ENCODE data around the gene DIAPH1.

DIAPH1 gene

DNA sequence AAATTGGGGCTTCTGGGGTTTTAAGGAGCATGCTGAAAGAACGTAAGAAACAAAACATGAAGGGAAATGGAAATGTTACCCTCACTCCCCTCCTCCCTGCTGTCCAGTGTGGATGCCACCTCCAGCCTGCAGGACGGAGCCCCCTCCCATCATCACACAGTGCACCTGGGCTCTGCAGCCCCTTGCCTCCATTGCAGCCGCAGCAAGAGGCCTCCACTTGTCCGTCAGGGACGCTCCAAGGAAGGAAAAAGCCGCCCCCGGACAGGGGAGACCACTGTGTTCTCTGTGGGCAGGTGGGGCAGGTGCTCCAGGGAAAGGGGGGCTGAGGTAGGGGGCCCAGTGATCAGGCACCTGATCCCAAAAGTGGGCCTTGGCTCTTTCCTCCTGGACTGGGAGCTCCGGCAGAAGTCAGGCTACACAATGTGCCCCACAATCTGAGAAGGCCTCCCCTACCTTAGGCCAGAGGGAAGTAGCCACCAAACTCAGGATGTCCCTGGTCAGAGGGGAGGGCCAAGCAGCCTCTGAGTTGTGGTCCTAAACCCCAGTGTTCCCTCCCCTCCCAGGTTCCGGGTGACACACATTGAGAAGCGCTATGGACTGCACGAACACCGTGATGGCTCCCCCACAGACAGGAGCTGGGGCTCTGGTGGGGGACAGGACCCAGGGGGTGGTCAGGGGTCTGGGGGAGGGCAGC is 20.7 kb upstream of the DIAPH1 start:
- DNase-seq (ENCODE audit: low spot score), result no peak

DNA sequence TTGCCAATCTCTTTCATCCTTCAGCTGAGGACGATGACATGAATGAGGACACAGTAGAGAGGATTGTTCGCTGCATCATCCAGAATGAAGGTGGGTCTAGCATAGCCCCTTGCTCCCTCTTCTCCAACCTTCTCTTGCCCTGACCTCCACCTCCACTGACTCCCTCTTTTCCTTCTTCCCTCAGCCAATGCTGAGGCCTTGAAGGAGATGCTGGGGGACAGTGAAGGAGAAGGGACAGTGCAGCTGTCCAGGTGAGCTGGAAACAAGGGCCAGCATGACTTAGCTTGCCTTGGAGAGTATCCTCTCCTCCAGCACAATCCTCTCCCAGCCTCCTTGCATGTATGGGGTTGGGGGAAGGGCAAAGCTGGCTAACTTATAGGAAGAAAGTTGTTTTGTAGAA is 20.0 kb upstream of the DIAPH1 start:
- DNase-seq (ENCODE audit: low spot score), result no peak

GRCh38 chr5:141637767-141638419 is 19.1 kb upstream of the DIAPH1 start:
- DNase-seq (ENCODE audit: low spot score), result peak; percentile 50

DNA sequence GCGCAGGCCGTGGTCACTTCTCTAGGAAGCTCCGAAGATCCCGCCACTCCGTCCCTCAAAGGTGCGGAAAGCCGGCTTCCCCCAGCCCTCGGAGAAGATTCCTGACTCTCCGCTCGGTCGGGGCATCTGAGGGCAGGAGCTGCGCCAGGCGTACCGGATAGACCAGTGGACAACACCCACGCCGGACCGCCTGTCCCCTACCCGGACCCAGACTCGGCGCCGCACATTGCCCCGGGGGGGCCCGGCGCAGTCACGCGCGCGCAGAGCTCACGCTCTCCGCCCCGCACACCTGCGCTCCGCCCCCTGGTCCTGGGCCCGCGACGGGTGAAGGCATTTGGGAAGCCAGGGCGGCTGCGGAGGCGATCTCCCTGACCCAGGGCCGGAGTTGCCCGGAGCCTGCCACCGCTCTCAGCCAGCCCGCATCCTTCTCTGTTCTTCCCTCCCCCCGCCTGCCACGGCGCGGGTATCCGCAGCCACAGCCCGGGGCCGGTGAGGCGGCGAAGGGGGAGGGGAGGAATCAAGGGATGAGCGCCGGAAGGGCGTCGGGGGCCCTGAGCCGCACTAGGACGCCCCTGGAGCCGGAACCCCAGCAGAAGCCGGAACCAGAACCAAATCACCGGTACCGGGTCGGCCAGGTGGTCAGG is 18.4 kb upstream of the DIAPH1 start:
- DNase-seq (ENCODE audit: low spot score), result no peak

GRCh38 chr5:141636413-141637122 is 17.8 kb upstream of the DIAPH1 start, which contains the start of the genes HDAC3 and RELL2:
Gene HDAC3, minus strand, starts transcription at chr5:141636849. Its CDS starts 59 bp downstream, at chr5:141636790.
Gene RELL2, plus strand, starts transcription at chr5:141636997. Its CDS starts 1,229 bp downstream, at chr5:141638226.
- peak; percentile 97 for DNase-seq (ENCODE audit: low spot score)

DNA sequence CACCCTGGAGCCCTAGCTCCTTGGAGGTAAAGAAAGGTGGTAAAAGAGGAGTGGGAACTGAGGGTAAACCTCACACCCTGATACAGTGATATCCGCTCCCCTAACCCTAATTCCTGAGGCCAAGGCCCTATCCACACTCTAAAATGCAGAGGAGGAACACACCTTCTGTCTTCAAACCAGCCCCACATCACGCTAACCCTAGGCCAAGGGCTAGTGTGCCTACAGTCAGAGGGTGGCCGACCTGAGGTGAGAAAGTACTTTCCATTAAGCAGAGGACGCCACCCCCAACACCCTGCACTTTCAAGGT is 17.3 kb upstream of the DIAPH1 start:
- DNase-seq (ENCODE audit: low spot score), result no peak

- no peak for DNase-seq (ENCODE audit: low spot score)
Measured at GRCh38 chr5:141635646-141636045, 16.8 kb upstream of the DIAPH1 start.

- no peak for DNase-seq (ENCODE audit: low spot score)
Measured at GRCh38 chr5:141634720-141635119, 15.9 kb upstream of the DIAPH1 start.

DNA sequence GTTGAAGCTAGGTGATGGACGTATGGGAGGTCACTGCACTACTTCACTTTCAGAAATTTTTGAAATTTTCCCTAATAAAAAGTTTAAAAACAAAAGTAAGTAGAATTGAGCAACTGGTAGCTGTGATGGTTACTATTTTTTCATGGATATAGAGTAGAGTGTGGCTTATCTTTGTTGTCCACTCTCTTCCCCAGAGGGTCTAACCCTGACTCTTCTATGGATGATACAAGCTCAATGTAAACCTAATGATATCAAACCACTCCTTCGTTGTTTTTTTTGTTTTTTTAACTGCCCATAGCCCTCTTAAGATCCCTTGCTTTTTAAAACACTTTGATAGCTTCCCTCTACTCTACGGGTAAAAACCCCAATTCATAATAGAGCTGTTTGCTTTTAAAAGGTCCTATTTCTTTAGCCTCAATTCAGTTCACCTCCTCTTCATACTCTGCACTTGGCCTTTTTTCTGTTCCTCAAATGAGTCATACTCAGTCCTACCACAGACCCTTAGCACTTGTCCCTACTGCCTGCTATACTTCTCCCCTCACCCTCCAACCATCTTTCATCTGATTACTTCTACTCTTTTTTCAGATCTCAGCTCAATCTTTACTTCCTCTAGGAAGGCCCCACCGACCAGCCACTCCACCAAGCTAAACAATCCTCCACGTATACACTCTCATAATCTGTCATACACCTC is 15.2 kb upstream of the DIAPH1 start:
- no peak for DNase-seq (ENCODE audit: low spot score)

DNA sequence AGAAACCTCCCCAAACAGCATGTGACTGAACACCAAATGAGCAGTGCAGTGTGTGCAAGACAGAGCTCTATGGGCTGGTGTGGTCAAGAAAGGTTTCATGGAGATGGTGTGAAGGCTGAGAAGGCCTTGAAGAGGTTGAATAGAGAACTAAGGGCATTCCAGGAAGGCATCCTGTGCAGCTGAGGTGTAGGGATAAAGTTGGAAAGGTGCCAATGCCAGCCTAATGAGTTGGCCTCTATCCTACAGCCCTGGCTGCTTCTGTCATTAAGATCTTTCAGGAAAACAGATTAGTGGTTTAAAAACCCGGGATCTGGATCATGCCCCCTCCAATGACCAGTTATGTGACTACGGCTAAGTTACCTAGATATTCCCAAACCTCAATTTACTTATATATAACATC is 13.8 kb upstream of the DIAPH1 start:
- DNase-seq (ENCODE audit: low spot score), result no peak

GRCh38 chr5:141630570-141631140 is 11.9 kb upstream of the DIAPH1 start:
- no peak for DNase-seq (ENCODE audit: low spot score)

- DNase-seq (ENCODE audit: low spot score), result no peak
Measured at GRCh38 chr5:141628175-141628788, 9.5 kb upstream of the DIAPH1 start.

DNA sequence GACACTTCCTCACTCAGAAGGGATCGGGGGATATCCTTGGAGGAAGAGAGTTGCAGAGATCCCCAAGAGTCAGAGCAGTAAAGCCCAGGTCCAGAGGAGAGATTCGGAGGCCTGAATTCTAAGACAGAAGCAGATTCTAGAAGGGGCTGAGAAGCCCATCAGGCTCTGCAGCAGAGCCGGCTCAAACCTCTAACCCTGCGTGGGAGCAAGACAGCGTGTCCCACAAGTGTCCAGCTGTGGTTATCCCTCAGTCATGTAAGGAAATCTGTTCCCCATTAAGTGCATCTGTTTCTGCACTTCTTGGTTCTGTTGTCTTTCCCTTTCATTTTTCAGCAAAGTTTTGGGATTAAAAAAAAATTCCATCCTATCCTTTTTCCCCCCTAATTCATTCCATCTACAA is 4.8 kb upstream of the DIAPH1 start:
- DNase-seq (ENCODE audit: low spot score), result no peak

GRCh38 chr5:141623186-141623585 is 4.4 kb upstream of the DIAPH1 start:
- peak; percentile 67 for DNase-seq (ENCODE audit: low spot score)

GRCh38 chr5:141618030-141618803 is 583 bp downstream of the DIAPH1 start:
- no peak for DNase-seq (ENCODE audit: low spot score)

- DNase-seq (ENCODE audit: low spot score), result no peak
Measured at GRCh38 chr5:141617682-141618029, 1.1 kb downstream of the DIAPH1 start.

DNA sequence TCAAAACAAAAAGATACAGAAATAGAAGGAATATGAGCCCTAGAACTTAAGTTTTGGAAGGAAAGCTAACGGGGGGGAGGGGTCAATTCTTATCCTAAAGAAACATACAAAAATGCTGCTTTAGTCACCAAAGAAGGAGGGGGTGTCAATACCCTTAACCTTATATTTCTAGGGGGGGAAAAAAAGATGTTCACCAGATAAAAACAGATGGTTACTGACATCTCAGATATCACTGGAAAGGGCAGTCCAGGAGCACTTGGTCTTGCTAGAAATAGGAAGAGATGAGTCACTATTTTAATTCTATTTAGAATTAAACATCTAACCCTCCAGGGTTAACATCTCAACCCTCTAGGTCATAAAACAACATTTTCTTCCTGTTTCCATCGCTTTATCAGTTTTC is 1.7 kb downstream of the DIAPH1 start:
- DNase-seq (ENCODE audit: low spot score), result no peak

GRCh38 chr5:141615991-141616720 is 2.6 kb downstream of the DIAPH1 start:
- DNase-seq (ENCODE audit: low spot score), result no peak

DNA sequence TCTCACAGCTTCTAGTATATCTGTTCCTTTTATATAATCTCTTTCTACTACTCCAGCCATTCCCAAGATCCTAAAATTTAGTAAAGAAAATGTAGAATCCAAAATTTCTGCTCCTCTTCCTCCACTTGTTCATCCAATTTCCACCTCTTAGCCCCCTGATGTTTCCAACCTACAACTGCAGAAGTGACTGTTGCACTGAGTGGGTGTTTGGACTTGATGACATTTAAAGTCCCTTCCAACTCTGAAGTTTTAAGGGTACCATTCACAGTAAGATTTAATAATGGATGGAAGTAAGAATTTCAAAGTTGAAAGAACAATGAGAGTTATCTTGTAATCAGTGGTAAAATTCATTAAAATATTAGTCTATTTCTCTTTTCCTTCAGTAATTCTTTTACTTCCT is 5.5 kb downstream of the DIAPH1 start:
- no peak for DNase-seq (ENCODE audit: low spot score)

- no peak for DNase-seq (ENCODE audit: low spot score)
Measured at GRCh38 chr5:141611289-141611688, 7.5 kb downstream of the DIAPH1 start.
